Hematopoietic multipotent progenitor cell treated with erythropoietin and hydrocortisone succinate and interleukin-3 and kit ligand, for 8 days (in vitro differentiated cells): Measurements from ENCODE around the gene SIVA1.
A peak's percentile ranks its signal among the peaks of the same experiment; 100 is the strongest.

Source experiments
- DNase-seq: peaks from one replicate; pipeline ENCODE4 v3.0.0-alpha.2; 2015

The SIVA1 gene

GRCh38 chr14:104799244-104800014 is 46.5 kb downstream of the SIVA1 start:
- no peak for DNase-seq

DNA sequence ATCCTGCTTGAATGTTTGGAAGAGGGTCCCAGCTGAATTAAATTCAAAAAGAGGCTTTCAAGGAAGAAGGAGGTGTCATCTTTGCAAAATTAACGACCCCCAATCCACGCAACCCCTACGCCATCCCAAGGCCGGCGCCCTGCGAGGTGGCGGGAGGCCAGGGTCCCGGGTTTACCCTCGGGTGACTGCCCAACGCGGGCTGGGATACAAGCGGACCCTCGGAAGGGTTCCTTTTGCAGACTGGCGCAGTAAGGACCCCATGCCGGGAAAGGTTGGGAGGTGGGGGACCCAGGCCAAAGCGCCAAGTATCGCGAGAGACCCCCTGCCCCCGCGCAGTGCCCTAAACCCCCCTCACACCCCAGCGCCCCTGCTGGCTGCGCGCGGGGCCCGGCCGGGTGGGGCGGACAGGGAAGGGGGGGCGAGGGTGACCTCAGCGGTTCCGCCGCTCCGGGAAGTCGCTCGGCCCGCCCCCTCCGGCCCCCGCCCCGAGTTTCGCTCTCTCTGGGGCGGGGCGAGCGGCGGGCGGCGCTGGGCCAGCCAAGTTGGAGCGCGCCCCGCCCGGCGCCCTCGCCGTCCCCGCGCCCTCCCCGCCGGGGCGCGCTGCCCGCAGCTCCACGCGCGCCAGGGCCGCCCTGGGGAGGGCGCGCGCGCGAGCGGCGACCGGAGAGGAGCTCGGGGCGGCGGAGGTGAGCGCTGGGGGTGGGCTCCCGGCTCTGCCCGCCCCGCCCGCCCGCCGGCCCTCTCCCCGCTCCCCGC is 47.2 kb downstream of the SIVA1 start:
- DNase-seq: peak; percentile 76

DNA sequence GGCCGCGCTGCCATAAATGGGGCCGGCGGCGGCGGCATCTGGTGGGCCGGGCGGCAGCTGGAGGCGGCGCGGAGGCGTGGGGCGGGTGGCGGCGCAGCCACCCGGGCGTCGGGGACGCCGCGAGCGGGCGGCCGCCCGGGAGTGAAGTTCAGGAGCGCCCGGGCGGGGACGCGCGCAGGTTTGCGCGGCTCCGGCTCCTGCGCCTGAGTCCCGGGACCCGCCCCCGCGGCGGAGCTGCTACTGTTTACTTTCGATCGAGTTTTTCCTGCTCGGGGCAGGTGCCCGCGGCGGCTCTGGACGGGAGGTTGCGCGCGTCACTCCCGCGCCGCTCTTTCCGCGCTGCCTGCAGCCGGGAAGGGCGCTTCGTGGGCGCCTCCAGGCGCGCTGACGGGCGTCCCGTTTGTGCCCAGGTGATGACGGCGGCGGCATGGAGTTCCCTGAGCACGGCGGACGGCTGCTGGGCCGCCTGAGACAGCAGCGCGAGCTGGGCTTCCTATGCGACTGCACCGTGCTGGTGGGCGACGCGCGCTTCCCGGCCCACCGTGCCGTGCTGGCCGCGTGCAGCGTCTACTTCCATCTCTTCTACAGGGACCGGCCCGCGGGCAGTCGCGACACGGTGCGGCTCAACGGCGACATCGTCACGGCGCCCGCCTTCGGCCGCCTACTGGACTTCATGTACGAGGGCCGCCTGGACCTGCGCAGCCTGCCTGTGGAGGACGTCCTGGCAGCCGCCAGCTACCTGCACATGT is 48.0 kb downstream of the SIVA1 start, which contains the start of gene ZBTB42:
Gene ZBTB42, plus strand, starts transcription at position 331 of the 749 bp plus-strand sequence. Its CDS starts 97 bp downstream, at position 428.
- peak; percentile 46 for DNase-seq

DNA sequence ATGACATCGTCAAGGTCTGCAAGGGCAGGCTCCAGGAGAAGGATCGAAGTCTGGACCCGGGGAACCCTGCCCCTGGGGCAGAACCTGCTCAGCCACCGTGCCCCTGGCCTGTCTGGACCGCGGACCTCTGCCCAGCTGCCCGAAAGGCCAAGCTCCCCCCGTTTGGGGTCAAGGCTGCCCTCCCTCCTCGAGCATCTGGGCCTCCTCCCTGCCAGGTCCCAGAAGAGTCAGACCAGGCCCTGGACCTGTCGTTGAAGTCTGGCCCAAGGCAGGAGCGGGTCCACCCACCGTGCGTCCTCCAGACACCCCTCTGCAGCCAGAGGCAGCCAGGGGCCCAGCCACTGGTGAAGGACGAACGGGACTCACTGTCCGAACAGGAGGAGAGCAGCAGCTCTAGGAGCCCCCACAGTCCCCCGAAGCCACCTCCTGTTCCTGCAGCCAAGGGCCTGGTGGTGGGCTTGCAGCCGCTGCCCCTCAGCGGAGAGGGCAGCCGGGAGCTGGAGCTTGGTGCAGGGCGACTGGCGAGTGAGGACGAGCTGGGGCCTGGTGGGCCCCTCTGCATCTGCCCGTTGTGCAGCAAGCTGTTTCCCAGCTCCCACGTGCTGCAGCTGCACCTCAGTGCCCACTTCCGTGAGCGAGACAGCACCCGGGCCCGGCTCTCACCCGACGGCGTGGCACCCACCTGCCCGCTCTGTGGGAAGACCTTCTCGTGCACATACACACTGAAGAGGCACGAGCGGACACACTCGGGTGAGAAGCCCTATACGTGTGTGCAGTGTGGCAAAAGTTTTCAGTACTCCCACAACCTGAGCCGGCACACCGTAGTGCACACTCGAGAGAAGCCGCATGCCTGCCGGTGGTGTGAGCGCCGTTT is 48.8 kb downstream of the SIVA1 start:
- DNase-seq: no peak

DNA sequence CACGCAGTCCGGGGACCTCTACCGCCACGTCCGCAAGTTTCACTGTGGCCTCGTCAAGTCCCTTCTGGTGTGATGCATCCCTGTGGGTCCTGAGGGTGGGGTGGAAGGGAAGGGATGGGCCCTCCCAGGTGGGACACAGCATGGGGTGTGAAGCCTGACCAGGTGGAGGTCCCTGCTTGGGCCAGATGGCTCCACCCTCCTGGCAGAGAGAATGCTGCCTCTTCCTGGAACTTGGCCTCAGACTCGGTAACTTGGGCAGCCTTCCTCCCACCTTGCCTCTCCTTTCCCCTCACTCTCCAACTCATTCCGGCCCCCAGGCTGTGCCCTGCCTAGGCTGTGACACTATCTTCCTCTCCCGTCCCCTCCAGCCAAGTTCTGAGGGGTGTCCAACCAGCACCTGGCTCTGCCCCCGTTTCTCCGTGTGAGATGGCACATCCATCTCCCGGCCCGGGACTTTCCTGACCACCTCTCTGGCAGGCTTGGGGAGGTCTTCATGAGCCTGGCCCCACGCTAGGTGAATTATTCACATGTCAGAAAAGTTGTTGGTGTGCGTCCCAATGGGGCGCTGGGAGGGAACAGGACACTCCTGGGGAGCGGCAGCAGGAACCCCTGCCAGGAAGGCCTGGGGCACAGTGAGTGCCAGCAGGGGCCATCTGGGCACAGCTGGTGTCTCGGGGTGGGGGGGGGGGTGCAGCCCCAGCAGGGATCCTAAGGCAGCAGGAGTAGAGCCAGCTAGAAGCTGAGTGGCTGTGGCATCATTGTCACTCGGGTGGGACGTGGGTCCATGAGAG is 49.6 kb downstream of the SIVA1 start:
- DNase-seq: no peak

DNA sequence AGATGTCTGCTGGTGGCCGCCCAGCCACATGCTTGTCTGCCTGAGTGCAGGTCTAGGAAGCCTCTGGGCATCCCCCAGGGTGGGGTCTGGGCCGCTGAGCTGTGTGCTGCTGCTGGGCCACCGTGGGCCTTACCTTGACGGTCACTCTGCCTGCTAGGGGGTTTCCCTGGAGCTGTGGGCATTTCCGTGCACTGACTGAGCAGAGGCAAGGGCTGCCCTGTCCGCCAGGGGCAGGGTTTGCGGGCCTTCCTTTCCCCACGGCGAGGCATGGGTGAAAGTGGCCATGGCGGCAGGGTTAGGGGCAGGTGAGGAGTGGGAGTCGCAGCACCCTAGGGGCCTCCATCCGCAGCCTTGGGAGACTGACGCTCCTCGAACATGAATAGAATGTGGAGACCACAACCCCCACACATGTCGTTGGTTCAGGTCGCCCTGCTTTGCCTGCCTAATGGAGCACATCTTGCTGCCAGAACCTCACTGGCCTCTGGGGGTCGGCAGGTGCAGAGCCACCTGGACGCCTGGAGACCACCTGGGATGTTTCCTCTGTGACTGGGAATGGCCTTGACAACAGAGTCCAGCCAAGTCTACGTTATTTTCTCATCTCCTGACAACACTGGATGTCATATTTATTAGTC is 50.4 kb downstream of the SIVA1 start:
- DNase-seq: no peak

DNA sequence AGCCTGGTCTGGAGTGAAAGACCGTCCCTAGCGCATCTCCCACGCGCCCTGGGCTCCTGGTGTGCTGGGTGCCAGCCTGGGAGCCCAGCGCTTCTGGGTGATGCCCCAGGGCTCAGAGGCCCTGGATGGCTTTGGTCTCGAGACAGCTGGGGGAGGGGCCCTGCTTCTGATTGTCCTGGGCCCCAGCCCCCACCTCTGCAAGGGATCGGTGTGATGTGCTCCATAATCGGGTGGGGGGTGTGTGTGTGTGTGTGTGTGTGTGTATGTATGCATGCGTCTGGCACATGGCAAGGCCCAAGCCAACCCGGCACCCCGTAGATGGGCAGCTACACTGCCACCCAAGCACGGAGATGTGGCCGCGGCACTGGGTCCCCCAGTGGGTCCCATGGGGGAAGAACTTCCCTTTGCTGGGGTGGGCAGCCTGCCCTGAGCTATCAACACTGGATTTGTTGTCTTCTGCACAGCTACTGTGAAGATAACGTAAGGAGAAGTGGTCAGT is 51.0 kb downstream of the SIVA1 start:
- DNase-seq: no peak

- DNase-seq: no peak
Observed at GRCh38 chr14:104804481-104805325, 51.8 kb downstream of the SIVA1 start.

DNA sequence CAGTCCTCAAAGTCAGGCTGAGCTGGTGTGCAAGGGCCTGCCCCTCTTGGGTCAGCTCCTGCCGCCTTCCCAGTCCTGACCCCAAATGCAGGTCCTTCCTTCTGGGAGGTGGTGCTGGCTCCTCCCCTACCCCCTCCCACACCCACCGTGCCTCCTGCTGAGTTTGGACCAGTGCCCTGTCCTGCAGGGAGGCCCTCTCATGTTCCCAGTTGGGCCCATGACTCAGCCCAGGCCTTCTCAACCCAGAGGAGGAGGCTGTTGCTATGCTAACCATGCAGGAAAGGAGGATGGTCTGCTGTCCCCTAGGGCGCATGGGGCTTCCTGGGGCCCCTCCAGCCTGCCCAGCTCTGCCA is 52.4 kb downstream of the SIVA1 start:
- DNase-seq: peak; percentile 40

DNA sequence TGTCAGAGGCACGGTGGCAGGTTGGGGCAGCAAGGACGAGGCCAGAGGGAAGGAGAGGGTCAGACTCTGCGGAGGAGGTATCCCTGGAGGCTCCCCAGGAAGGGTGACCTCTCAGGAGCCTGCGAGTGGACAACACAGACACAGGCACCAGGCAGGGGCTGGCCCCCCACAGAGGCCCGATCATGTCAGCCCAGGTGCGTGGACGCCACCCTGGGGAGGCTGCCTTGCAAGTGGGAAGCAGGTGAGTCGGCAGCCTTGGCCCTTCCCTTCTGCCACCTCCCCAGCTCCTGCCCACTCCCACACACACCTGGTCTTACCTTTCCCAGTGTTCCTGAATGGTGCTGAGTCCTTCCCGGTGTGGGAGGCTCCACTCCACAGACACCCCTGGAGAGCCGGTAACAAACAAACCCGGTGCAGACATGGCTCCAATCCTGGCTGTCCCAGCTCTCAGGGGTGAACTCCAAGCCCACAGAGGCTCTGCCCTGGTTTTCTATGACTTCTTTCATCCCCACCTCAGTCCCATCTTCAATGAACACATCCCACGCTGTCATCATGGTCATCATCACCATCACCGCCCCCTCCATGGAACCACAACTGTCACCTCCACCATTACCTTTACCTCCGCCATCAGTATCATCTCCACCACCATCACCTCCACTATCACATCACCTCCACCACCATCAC is 53.1 kb downstream of the SIVA1 start:
- no peak for DNase-seq

DNA sequence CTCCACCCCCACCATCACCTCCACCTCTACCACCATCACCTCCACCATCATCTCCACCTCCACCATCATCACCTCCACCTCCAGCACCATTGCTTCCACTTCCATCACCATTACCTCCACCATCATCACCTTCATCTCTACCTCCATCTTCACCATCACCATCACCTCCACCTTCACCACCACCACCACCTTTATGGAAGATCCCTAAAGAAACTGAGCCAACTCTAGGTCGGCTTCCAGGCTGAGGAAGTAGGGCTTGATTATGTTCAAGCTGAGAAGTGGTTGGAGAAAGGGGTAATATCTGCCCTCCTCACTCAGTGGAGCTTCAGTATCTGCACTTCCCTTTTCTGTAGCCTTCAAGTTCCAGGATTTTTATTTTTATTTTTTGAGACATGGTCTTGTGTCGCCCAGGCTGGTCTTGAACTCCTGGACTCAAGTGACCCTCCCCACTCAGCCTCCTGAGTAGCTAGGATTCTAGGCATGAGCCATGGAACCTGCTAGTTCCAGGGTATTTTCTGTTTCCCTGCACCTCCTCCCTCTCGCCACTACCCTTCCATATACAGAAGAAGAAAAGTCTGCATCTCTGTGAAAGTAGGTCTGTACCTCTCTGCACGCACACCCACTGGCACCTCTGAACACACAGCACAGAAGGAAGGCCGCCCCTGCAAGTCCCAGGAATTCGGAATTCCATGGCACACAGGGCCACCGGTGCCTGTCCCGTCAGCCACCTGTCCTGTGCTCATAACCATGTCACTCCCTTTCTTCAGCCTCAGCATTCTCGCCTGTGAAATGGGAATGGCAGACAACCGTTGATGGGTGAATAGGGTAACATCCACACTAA is 53.9 kb downstream of the SIVA1 start:
- no peak for DNase-seq

DNA sequence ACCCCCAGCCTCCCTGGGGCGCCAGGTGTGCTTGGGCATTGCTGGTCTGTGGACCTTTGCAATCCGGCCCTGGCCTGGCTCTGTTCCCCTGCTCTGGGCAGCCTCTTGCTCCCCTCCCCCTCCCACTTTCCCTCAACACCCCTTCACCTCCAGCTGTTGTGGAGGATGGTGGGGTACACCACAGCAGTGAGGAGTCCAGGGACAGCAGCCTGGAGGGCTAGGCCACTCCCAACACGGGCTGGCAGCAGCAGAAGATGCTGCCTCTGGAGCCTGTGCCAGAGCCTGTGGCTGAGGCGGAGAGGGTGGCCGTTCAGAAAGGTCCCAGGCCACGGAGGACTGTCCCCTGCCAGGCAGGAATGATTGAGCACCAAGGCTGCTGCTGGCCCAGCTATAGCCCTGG is 55.5 kb downstream of the SIVA1 start:
- DNase-seq: no peak
